K562 (cell line): ENCODE data around the gene SART3. TPM values are rescaled to one million over a fixed set of nuclear protein-coding genes. Genes with fewer than 3 reads are reported as not detected.
A peak's percentile ranks its signal among the peaks of the same experiment; 100 is the strongest.
"Not testable (repeated sequence)": the region's sequence is repeated elsewhere in the genome, so short reads cannot be mapped to it uniquely, and the experiment has no call there.

Experiments
- ATAC-seq: fragments of 200-7000 bp; cut with Tn5 transposase; 3 replicates; pipeline ENCODE4 v1.9.1; 2020; ENCODE audit warnings: moderate library complexity
- BruUV-seq: library from RNA; stranded (reverse); fragments of 400-500 nt; replicated peaks from 2 replicates; lab custom pipeline; 2021; lab: Mats Ljungman, UMichigan
- CTCF ChIA-PET: fragments of 300-600 bp; formaldehyde crosslinking; extraction: SDS; loops from one replicate; lab custom pipeline; 2021; ENCODE audit warnings: low intra/inter-chr PET ratio; lab: Yijun Ruan, JAX
- POLR2A ChIA-PET: fragments of 300-600, 350-650 bp; sonication (Branson Sonifier 250); formaldehyde crosslinking; extraction: SDS; loops from one replicate; lab custom pipeline; 2021; ENCODE audit warnings: antibody characterized with exemption, inconsistent platforms; lab: Yijun Ruan, JAX
- DNase-seq, 4 experiments: peaks; one replicate each; pipeline versions ENCODE4 v3.0.0 to v3.0.0-alpha.2; 2011 to 2018; ENCODE audit warnings: low spot score in 3 of 4, mixed read lengths in 3 of 4; ENCODE audit errors: extremely low read depth in 1 of 4
- FAIRE-seq: peaks from 2 replicates; lab custom pipeline; 2011; peaks lifted over from hg19 to GRCh38; lab: Jason Lieb, UNC
- H2AFZ ChIP-seq: 2 replicates; pipeline ENCODE4 v1.6.0; 2011; ENCODE audit warnings: low read depth, low read length, control low read depth, inconsistent platforms
- H3K27ac ChIP-seq: fragments of 200-600 bp; 3 replicates; pipeline ENCODE4 v1.8.0; 2011; ENCODE audit warnings: low read depth, mild to moderate bottlenecking, control low read depth, inconsistent platforms, low read length, moderate library complexity, mixed read lengths; ENCODE audit errors: extremely low read depth
- H3K27me3 ChIP-seq, 2 experiments: fragments of 300-600 bp in 1 of 2; 2 replicates in 1 of 2; 3 replicates in 1 of 2; pipeline versions ENCODE4 v1.6.0 to v1.8.0; 2011; ENCODE audit warnings: inconsistent platforms in 2 of 2, low read length in 2 of 2, mild to moderate bottlenecking in 1 of 2, mixed read lengths in 1 of 2, moderate library complexity in 1 of 2; ENCODE audit not compliant: control insufficient read depth in 2 of 2, insufficient read depth in 2 of 2
- H3K36me3 ChIP-seq: fragments of 300-600 bp; 3 replicates; pipeline ENCODE4 v1.8.0; 2011; ENCODE audit warnings: mild to moderate bottlenecking, low read length, inconsistent platforms; ENCODE audit not compliant: control insufficient read depth, insufficient read depth
- H3K4me1 ChIP-seq, 2 experiments: fragments of 200-600 bp in 1 of 2; replicated peaks in 1 of 2; 2 replicates in 1 of 2; 3 replicates in 1 of 2; pipeline versions ENCODE4 v1.5.1 to v1.8.0; 2011; ENCODE audit warnings: inconsistent platforms in 2 of 2, low read length in 2 of 2, mild to moderate bottlenecking in 1 of 2, mixed read lengths in 1 of 2, moderate library complexity in 1 of 2; ENCODE audit not compliant: control insufficient read depth in 2 of 2, insufficient read depth in 2 of 2
- H3K4me2 ChIP-seq: 2 replicates; pipeline ENCODE4 v1.6.1; 2011; ENCODE audit warnings: low read length, control low read depth, inconsistent platforms, mixed read lengths; ENCODE audit not compliant: insufficient read depth
- H3K4me3 ChIP-seq: fragments of 200-600 bp; sonication (generic), shearing (Covaris generic); 2 replicates; pipeline ENCODE4 v1.5.1; 2016; ENCODE audit warnings: control low read depth, inconsistent platforms
- H3K79me2 ChIP-seq: fragments of 200-600 bp; 3 replicates; pipeline ENCODE4 v1.8.0; 2011; ENCODE audit warnings: low read length, inconsistent platforms; ENCODE audit not compliant: control insufficient read depth, insufficient read depth
- H3K9ac ChIP-seq, 2 experiments: 2 replicates each; pipeline versions ENCODE4 v1.6.0 to v1.6.1; 2011; ENCODE audit warnings: low read depth in 2 of 2, low read length in 2 of 2, control low read depth in 1 of 2, inconsistent platforms in 1 of 2, mild to moderate bottlenecking in 1 of 2, mixed read lengths in 1 of 2; ENCODE audit not compliant: insufficient read depth in 1 of 2
- H3K9me1 ChIP-seq: one replicate; pipeline ENCODE4 v1.6.0; 2011; ENCODE audit warnings: inconsistent platforms, mild to moderate bottlenecking, low read length, moderate library complexity; ENCODE audit not compliant: control insufficient read depth, insufficient read depth
- H3K9me3 ChIP-seq: replicated peaks from 2 replicates; pipeline ENCODE4 v1.5.1; 2011; ENCODE audit warnings: low read depth, low read length, inconsistent platforms; ENCODE audit not compliant: control insufficient read depth, insufficient read depth
- H4K20me1 ChIP-seq: replicated peaks from 2 replicates; pipeline ENCODE4 v1.6.1; 2011; ENCODE audit warnings: low read length, inconsistent platforms, mixed read lengths; ENCODE audit not compliant: control insufficient read depth, insufficient read depth
- BCOR ChIP-seq: fragments of 450-650 bp; IDR thresholded peaks from 2 replicates; pipeline ENCODE4 v1.6.1; 2016
- KDM1A ChIP-seq, 2 experiments: fragments of 450-650 bp; IDR thresholded peaks; 2 replicates each; pipeline ENCODE4 v1.6.1; 2016; ENCODE audit warnings: mild to moderate bottlenecking in 2 of 2
- PKNOX1 ChIP-seq: fragments of 450-650 bp; IDR thresholded peaks from 2 replicates; pipeline ENCODE4 v1.6.1; 2016
- RBM17 ChIP-seq: fragments of 200-400 bp; formaldehyde crosslinking; IDR thresholded peaks from 2 replicates; pipeline ENCODE4 v1.6.1; 2017; ENCODE audit warnings: low read depth, mild to moderate bottlenecking, low read length, borderline replicate concordance
- SMAD2 ChIP-seq: fragments of 150-350 bp; IDR thresholded peaks from 2 replicates; pipeline ENCODE4 v1.6.1; 2014; ENCODE audit warnings: low read depth, mild to moderate bottlenecking, low read length
- TBP ChIP-seq: optimal IDR thresholded peaks from 2 replicates; pipeline ENCODE3; 2011; ENCODE audit warnings: low read depth, low read length, improper control_type of control experiment
- ZNF146 ChIP-seq: IDR thresholded peaks from one replicate; pipeline ENCODE4 v1.6.1; 2018; ENCODE audit warnings: missing compliant biosample characterization; ENCODE audit not compliant: unreplicated experiment
- ZNF316 ChIP-seq: fragments of 450-650 bp; IDR thresholded peaks from 2 replicates; pipeline ENCODE4 v1.6.1; 2016
- WGBS: fragments of 100-300 bp; shearing (Covaris generic); methylation state at CpG from one replicate; pipeline ENCODE4 v1.1.6; 2016; ENCODE audit warnings: low coverage, mixed read lengths; ENCODE audit not compliant: insufficient coverage; ENCODE audit errors: missing lambda C conversion rate; 5-methylcytosine and 5-hydroxymethylcytosine counted together
- in situ Hi-C: fragments of 300-500 bp; cut with MboI; formaldehyde crosslinking; loops from 4 replicates; pipeline ENCODE4 v1.15.0; 2018; ENCODE audit warnings: inconsistent platforms, mixed read lengths
- intact Hi-C: fragments of 100-400 bp; cut with micrococcal nuclease; formaldehyde crosslinking; loops from 2 replicates; pipeline ENCODE4 v1.14.2; 2022
- polyA plus RNA-seq, 8 experiments: library from polyadenylated mRNA; depleted of rRNA in 4 of 8; stranded (reverse) in 5 of 8; unstranded in 3 of 8; fragments of >200 nt; fragmentation: Nextera tagmentation in 2 of 8; fragmentation: Illumina TruSeq in 1 of 8; extraction: Ambion mirVana in 2 of 8; extraction: Trizol in 1 of 8; gene quantifications; 2 replicates each; pipeline versions ENCODE4 v1.2.1 to v1.2.3, GENCODE V29; 2011 to 2014; ENCODE audit warnings: inconsistent platforms in 1 of 8, missing spikeins in 1 of 8
- total RNA-seq, 7 experiments: library from RNA; depleted of rRNA in 6 of 7; stranded (reverse); fragments of >200 nt in 6 of 7; fragmentation: Illumina TruSeq in 2 of 7; extraction: Trizol in 2 of 7; gene quantifications; 2 replicates each; pipeline versions ENCODE4 v1.2.1 to v1.2.3, GENCODE V29; 2011 to 2021; ENCODE audit warnings: low replicate concordance in 1 of 7

Gene SART3
- total and polyA plus RNA-seq, 9 of the 15 experiments (the other 6 are each of a cell fraction or from before 2014, with no cell fraction given): 8.9 to 167 (median 56.7) TPM

DNA sequence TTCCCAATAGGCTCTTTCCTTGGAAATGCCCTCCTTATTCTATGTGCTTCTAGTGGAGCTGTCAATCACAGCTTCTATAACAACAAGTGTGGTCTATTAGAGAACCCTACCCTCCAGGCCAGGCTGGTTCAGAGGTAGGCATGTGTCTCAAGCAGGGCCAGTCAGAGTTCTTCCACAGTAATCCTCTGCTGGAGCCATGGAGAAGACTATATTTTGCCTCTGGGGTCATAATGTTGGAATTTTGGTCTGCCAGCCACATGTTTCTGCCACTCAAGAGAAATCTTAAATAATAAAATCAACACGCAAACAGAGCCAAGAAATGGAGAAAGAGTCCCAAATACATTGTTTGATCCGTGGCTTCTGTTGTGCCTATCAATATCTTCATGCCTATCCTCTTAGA lies 69.7 kb downstream of the SART3 start:
- BruUV-seq: no TSS peak
- POLR2A ChIA-PET: no interaction called here
- H3K36me3 ChIP-seq: no peaks in the 10 kb centered on the region
- no peaks in the 10 kb centered on the region for H4K20me1 ChIP-seq
- H3K4me2 ChIP-seq: no peak overlapping the region
- in situ Hi-C loops: no loop called here
- WGBS: 0% methylated on average over 2 of the region's 2 CpGs
- TF ChIP-seq ZNF146: no peak
- no peak for TF ChIP-seq SMAD2
- TF ChIP-seq TBP: no peak
- no peak for TF ChIP-seq RBM17
- peak; percentile 58 for TF ChIP-seq PKNOX1
- TF ChIP-seq, all 486 proteins: peak for 1
- H3K4me3 ChIP-seq: no peak overlapping the region
- H3K4me1 ChIP-seq: peaks cover 0 to 2% of the 10 kb centered on the region in 2 experiments; a peak in 2 of 5 replicates
- intact Hi-C loops: loop anchor here (10.0 kb wide), 2 partner anchors 256 to 396 kb away; no protein-coding TSS in a partner anchor
- no peaks in the 10 kb centered on the region for H3K79me2 ChIP-seq
- CTCF ChIA-PET: no interaction called here
- DNase-seq (no peak), ATAC-seq (no peak), FAIRE-seq (no peak)
- no peak overlapping the region for H3K9ac ChIP-seq
- no peak overlapping the region for H3K27ac ChIP-seq
- no peaks in the 10 kb centered on the region for H3K9me1 ChIP-seq
- H3K9me3 ChIP-seq: no peaks in the 10 kb centered on the region
- no peak overlapping the region for H2AFZ ChIP-seq
- peaks cover under 1% of the 10 kb centered on the region in 2 experiments; a peak in 3 of 5 replicates for H3K27me3 ChIP-seq

GRCh38 chr12:108487029-108487428 lies 73.9 kb downstream of the SART3 start:
- peak; percentile 73 for TF ChIP-seq ZNF146
- 0 out of 4 replicates have a peak, but pooled peaks of 1 of the 2 experiments have one; percentile 13 for TF ChIP-seq KDM1A (IDR thresholded peaks at IDR 0.05)
- TF ChIP-seq BCOR: peak; percentile 60; the same call in 1 of the 2 replicates
- TF ChIP-seq ZNF316: peak; percentile 55
- H3K36me3 ChIP-seq, FAIRE-seq, H3K4me2 ChIP-seq, H2AFZ ChIP-seq, H3K27me3 ChIP-seq, H3K4me3 ChIP-seq, ATAC-seq, H3K27ac ChIP-seq, H4K20me1 ChIP-seq, CTCF ChIA-PET, POLR2A ChIA-PET, H3K9me1 ChIP-seq, DNase-seq, H3K9me3 ChIP-seq, H3K79me2 ChIP-seq, BruUV-seq, in situ Hi-C loops, intact Hi-C loops, H3K9ac ChIP-seq: not testable (repeated sequence)
- 16% methylated on average over 3 of the region's 4 CpGs for WGBS
- peaks cover 13 to 17% of the 10 kb centered on the region in 2 experiments; a peak in 3 of 5 replicates for H3K4me1 ChIP-seq
